HG03097 (cell line): ENCODE results near the gene STARD10.

Experiments
- ATAC-seq: cut with Tn5 transposase; IDR thresholded peaks from one replicate; pipeline ENCODE4 v1.9.1; 2021; ENCODE audit not compliant: unreplicated experiment, low FRiP score

Gene STARD10

DNA sequence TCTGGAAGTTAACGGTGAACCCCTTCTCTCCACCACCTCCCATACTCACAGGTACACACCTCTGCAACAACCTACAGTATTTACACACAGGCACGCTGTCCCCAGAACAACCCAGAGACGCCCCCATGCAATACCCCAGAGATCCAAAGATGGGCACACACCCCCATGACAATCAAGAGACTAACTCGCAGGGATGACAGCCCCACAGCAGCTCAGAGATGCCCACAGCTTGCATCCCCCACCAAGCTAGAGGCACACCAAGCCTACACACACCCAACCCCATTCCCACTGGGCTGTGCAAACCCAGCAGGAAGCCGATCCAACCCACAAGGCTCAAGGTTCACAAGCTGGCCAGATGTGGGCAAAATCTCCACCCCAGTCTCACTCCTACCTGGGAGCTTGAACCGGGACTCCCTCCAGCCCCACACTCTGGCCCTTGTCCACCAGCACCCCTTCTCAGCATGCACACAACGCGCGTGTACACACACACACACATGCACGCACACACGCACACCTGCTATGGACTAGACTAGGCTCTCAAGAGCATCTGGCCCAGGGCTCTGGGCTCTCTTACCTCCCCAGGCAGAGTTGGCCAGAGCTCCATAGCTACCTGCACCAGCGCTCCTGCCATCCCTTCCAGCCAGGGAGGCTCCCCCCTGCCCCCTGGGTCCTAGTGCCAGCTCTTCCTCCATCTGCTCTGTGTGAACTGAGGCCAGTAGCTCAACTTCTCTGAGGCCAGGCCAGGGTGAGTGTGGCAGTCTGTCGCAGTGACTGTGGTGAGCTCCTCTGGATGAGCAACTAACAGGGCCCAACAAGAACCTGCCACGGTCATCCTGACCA lies 11.5 kb downstream of the STARD10 start:
- ATAC-seq: no peak

DNA sequence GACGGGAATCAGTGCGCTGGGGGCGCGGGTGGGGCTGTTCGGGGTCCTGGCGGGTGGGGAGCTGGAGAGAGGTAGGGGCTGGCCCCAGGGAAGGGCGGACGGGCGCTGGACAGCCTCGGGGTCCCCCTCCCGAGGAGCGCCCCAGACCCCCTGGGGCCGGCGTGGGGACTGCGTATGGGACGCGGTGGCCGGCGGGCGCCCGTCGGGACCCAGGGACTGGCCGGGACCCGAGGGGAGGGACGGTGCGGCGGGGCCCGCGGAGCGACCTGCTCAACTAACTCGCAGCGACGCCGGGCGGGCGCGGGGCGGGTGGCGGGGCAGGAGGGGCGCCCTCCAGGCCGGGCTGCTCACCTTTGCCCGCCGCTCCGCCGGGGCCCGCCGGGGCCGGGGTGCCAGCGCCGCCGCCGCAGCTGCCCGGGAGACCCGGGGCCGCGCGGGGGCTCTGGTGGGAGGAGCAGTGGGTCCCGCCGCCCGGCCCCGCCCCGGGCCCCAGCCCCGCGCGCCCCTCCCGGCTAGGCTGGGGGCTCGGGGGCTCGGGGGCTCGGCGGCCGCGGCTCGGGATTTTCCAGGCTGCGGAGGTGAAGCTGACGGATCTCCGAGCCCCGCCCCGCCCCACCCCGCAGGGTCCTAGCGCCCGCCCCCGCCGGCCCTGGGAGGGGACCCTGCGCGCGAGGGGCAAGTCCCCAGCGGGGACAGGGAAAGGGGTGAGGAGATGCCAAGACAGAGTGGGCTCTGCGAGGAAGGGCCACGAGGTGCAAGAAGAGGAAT lies 12.3 kb downstream of the STARD10 start:
- ATAC-seq: no peak

DNA sequence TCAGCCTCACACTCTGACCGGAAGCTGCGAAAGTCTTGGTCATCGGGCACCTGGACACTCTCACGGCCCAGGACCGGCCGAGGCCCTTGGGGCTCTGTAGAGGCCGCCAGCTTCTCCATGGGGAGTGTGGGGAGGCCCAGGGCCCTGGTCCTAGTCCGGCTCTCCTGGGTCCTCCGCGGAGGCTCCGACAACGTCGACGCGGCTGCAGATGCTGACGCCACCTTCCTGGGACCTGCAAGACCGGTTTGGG lies 12.9 kb downstream of the STARD10 start:
- no peak for ATAC-seq

- ATAC-seq: no peak
These were observed 13.4 kb downstream of the STARD10 start for GRCh38 chr11:72780296-72781062.

DNA sequence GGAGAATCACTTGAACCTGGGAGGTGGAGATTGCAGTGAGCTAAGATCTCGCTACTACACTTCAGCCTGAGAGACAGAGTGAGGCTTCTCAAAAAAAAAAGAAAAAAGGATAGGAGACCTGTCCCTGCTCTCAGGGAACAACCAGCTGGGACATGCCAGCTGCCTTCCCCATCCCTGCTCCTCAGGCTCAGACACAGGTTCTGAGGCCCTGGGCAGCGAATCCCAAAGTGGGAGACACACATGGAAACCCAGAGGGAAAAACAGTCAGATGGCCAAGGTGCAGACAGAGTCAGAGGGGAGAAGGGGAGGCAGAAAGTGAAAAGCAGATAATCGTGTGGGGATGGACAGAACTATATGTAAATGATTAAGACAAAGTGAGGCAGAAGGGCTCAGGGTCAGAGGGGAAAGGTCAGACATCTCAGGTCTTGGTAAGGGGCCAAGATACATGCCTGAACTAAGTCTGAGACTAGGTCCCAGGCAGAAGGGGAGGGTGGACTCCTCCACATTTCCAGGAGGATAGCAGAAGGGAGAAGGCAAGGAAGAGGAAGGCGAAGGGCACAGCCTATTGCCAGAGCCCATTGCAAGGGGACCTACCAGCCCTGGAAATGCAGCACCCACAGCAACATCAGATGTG lies 14.2 kb downstream of the STARD10 start:
- ATAC-seq: no peak

DNA sequence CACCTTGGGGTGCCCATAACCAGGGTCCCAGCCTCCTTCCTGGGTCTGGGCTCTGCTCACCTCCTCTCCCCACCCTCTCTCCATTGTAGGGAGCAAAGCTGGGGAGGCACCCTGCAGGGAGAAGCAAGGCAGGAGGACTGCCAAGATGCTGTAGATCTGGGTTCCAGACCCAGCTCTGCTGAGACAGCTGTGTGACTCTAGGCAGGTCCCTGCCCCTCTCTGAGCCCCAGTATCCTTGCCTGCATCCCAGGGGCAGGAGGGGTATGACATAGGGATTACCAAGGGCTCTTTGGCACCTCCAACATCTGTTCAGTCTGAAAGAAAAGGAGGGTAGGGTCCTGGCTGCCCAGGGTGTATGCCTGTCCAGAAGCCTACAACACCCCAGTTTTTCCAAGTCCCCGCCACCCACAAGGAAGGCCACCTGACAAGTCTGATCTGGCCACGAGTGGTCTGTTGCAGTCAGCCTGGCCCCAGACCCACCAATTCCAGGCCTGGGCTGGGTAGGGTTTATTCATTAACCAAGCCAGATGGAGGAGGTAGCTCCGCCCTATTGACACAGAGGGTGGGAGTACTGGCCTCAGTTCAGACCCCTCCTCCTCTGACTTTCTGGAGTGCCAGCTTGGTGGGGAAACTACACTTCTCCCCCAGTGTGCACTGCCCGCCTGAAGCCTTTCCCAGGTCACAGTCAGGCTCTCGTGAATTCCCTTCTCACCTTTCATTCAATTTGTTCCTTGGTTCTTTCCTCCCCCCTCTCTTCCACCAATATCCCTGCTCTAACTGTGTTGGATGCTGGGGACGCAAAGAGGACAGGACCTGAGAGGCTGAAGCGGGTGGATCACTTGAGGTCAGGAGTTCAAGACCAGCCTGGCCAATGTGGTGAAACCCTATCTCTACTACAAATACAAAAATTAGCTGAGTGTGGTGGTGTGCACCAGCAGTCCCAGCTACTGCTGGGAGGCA lies 15.0 kb downstream of the STARD10 start:
- ATAC-seq: no peak

DNA sequence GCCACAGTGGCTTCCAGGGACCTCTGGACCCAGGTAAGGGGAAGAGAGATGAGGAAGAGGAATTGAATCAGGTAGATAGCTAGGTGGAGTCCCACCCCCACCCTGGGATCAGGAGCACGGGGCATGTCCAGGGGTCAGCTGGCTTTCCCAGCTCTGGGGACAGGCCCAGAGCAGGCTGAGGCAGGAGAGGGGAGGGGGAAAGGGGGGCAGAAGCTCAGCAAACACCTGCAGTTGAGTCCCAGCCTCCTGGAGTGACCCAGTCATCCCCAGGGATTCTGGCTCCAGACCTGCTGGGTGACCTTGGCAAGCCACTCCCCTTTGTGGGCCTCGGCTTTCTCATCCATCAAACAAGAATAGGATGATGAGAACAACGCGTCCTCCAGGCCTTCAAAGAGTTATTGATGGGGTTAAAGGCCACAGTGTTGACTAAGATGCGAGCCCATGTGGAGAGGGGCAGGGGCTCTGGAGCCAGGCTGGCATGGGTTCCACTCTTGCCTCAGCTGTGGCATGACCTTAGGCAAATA lies 16.0 kb downstream of the STARD10 start:
- ATAC-seq: no peak

- no peak for ATAC-seq
These were observed 16.7 kb downstream of the STARD10 start for GRCh38 chr11:72776844-72777754.

DNA sequence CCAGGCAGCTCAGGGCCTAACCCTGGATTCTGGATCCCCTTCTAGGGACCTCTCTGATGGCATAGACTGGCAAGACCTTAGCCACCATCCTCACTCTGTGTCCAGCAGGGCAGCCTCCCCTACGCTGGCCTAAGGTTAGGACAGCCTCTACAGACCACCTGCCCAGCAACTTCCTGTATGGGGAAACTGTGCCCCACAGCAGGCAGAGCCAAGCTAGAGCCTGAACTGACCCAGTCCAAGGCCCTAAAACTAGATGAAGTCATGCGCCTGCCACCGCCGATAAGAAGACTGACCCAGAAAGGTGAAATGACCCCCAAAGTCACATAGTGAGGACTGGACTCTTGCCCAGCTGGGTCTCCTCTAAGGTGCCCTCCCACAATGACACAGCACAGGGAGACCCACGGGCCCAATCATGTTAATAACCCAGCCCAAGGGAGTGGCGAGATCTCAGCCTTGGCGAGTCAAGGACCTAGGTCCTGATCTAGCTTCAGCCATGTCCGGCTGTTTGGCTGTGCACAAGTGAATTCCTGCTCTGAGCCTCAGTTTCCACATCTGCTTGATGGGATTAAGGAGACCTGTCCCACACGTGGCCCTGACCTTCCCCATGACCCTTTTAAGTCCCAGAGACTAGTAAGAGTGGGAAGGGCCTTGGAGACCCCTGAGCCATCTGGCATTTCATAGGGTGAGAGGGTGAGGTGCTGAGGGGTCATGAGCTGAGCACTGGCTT lies 17.6 kb downstream of the STARD10 start:
- ATAC-seq: no peak

GRCh38 chr11:72775288-72776110 lies 18.3 kb downstream of the STARD10 start:
- ATAC-seq: no peak

GRCh38 chr11:72774499-72774898 lies 19.3 kb downstream of the STARD10 start:
- no peak for ATAC-seq

DNA sequence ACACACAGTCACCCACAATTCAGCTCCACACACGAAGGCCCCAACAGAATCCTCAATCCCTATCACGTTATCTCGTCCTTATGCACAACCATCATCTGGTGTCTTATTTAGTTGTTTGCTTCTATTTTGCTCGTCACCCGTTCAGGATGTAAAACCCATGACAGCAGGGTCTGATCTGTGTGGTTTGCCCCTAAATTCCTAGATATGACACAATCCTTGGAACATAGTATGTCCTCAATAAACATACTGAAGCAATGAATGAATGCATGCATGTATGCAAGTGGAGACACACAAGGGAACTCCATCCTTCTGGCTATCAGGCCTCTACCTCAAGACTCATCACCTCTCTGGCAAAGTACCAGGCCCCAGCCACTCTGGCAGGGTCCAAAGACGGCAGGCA lies 20.2 kb downstream of the STARD10 start:
- ATAC-seq: no peak

DNA sequence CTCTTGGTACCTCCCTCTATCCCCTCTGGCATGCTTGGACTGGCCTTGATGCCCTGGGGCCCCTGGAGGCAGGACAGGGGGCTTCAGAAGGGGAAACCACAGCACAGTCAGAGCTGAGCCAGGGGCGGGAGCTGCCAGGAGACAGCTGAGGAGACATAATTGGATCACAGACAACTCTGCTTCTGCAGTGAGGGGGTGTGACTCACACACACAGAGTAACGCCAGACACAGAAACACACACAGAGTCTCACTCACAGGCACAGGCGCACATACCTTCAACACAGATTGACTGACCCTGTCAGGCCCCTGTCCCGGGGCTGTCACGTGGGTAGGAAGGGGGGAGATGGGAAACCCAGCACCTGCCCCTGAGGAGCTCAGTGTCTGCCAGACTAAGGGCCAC lies 20.6 kb downstream of the STARD10 start:
- ATAC-seq: no peak

DNA sequence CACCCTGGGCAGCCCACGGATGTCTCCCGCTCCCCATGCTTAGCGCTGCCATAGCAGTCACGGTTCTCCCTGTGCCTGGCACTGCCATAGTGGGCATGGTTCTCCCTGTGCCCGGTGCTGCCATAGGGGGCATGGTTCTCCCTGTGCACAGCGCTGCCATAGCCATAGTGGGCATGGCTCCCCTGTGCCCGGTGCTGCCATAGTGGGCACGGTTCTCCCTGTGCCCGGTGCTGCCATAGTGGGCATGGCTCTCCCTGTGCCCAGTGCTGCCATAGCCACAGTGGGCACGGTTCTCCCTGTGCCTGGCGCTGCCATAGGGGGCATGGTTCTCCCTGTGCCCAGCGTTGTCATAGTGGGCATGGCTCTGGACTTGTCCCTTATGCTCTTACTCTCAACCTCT lies 21.8 kb downstream of the STARD10 start:
- no peak for ATAC-seq

DNA sequence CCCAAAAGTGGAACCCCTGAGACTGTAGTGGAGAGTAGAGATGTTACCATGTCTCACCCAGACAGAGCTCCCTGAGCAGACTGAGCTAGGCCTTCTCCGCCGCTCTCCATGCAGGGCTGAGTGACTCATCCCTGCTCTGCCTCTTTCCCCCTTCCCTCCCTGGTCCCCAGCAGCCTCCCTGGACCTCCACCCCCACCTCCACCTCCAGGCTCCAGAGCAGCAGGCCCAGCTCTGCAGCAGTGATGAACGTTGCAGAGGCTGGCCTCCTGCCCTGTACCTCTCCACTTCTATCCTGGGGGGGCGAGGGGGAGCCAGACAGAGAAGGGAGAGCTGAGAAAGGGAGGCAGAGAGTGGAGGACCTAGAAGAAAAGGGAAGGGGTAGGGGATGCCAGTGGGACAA lies 22.3 kb downstream of the STARD10 start:
- ATAC-seq: no peak

DNA sequence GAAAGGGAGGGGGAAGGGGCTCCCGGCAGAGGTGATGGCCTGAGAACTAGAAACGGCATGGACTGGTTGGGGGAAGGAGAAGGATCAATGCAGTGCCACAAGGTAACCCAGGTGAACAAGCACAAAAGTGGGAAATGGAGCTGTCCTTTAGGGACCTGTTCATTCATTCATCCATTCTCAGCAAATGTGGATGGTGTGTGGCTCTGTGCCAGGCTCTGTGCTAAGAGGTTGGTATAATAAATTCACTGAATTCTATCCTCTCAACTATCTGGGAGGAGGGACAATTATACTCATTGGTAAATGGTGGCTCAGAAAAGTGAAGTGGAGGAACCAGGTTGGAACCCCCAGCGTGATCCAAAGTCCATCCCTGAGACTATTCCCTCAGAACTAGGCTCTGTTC lies 23.0 kb downstream of the STARD10 start:
- ATAC-seq: no peak

DNA sequence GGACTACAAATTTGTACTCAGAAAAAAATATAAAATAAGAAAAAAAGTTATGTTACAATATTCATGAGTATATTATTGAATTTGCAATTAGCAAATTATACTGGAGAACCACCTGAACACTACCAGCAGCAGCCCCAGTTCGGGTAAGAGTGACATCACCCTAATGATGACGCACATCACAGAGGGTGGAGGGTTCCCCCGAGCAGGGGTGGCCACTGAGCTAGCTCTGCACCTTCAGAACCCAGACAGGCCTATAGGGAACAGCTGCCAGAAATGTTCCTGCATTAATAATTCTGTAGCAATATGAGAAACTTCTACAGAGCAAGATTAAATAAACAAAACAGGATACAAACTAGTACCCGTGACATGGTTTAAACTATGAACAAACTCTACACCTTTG lies 24.2 kb downstream of the STARD10 start:
- no peak for ATAC-seq
